HG03139 (cell line): ENCODE data around the gene KRT4.
"Not testable (repeated sequence)": the region's sequence is repeated elsewhere in the genome, so short reads cannot be mapped to it uniquely, and the experiment has no call there.

Experiments used
- ATAC-seq: cut with Tn5 transposase; IDR thresholded peaks from one replicate; pipeline ENCODE4 v1.9.1; 2021; ENCODE audit not compliant: unreplicated experiment

KRT4 gene

DNA sequence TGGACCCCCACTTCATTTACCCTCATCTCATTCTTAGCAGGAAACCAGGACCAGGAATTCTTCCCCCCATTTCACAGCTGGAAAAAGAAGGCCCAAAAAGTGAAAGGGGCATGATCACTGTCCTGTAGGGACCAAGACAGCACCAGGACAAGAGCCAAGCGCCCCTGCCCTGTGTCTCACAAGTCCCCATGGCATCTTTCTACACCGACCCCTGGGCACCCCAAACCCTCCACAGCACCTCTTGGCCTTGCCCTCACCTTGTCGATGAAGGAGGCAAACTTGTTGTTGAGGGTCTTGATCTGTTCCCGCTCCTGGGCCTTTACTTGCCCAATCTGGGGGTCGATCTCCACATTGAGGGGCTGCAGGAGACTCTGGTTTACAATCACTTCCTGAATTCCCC lies 37.5 kb downstream of the KRT4 start:
- ATAC-seq: no peak

- no peak for ATAC-seq
Observed at GRCh38 chr12:52774629-52775250, 39.2 kb downstream of the KRT4 start.

DNA sequence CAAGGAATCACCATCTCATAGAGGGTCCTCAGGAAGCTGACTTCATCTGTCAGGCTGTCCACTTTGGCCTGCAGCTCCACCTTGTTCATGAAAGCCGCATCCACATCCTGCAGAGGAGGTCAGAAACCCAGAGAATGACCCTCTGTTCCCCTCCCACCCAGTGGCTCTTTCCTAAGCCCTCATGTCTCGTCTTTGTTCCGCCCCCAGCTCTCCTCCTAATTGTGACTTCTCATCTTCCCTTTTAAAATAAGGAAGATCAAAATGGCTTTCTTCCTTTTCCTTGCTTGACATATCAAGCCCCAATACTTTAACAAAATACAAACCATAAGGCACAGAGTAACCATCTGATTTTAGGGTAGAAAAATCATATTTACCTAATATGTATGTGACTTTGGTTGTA lies 41.1 kb downstream of the KRT4 start:
- ATAC-seq: no peak

DNA sequence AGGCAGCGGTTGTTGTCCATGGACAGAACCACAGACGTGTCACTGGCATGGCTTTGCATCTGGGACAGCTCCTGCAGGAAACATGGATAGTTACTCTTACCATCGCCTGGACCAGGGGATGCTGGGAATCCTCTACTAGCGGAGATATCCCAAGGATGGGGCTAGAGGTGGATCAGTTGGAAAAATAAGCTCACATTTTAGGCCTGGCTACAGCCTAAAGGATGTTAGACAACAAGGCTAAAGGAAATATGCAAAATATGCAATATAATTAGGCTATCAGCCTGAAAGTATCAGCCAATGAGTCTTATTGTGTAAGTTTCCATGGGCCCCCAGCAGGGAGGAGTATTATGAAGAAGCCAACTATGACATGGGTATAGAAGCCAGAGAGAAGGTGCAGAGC lies 41.7 kb downstream of the KRT4 start:
- no peak for ATAC-seq

GRCh38 chr12:52771505-52771904 lies 42.4 kb downstream of the KRT4 start:
- no peak for ATAC-seq

DNA sequence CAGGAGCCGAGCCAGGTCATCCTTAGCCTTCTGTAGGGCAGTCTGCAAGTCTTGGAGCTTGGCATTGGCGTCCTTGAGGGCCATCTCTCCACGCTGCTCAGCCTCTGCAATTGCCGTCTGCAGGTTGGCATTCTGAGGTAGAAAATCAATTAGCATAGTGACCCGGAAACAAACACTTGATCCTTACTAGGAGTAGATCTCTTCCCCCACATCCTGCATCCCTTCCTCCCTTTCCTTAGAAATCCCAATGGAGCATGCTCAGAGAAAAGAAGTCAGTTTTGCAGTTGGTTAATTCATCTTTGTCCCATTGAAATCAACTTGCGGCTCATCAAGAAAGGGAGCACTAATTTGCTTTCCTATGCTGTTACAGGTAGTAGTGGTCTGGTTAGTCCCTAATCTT lies 42.8 kb downstream of the KRT4 start:
- no peak for ATAC-seq

- no peak for ATAC-seq
Observed at GRCh38 chr12:52769946-52770345, 44.0 kb downstream of the KRT4 start.

DNA sequence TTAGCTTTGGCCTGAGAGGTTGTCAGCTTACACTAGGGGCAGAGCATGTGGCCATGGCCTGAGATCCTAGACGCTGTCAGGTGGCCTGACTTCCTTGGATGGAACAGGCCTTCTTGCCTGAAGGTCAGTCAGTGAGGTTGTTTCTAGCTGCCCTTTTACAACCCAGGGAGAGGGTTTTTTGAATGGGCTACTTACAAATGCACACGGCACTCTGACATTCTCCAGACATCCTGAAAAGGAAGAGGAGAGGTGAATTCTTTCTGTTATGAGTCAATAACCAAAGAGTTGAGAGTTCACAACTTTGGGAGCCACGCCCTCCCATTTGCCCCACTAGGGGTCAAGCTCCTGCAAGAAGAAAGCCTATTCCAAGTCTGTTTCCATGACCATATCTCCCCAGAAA lies 44.6 kb downstream of the KRT4 start:
- no peak for ATAC-seq

DNA sequence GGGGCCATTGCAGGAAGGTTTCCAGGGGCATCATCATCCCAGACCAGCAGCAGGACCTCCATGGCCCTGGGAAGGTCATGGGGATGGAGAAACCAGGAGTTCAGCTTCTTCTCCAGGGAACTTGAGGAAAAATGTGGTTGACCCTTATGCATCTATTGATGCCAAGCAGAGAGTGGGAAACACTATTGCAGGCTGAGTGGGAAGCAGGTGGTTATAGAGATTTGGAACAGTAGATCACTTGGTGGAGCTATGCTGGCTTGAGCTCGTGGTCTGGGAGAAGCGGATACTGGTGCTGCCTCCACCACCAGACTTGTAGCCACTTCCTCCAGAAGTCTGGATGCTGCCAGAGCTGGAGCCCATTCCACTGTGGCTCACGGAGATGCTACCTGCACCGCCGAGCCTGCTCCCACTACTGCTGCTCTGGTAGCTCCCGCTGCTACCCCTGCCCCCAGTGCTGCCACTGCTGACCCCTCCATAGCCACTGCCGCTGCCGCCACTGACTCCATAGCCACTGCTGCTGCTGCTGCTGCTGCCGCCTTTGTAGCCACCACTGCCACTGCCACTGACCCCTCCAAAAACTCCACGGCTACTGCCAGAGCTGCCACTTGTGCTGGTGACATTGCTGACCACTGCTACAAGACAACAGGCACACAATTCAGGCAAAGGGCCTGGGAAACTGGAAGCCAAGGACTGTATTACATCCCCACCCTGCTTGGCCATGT lies 45.3 kb downstream of the KRT4 start:
- no peak for ATAC-seq

DNA sequence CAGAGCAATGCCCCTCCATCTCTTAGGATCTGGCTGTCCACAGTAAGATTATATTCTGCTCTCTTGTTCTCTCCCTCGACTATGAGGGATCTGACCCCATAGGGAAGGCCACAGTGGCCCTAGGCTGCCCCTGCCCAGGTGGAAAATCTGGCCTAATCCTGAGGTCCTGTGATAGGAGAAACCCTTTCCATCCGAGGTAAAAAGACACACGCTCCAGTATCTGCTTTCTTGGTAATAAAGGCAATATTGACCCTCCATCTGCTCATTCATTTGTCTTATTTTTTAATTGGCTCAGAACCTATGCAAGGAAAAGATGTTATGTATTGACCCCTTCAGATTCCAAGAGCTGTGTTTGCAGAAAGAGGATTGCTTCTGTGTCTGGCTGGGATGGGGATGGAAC lies 46.5 kb downstream of the KRT4 start:
- no peak for ATAC-seq

- ATAC-seq: no peak
Observed at GRCh38 chr12:52767020-52767379, 46.9 kb downstream of the KRT4 start.

DNA sequence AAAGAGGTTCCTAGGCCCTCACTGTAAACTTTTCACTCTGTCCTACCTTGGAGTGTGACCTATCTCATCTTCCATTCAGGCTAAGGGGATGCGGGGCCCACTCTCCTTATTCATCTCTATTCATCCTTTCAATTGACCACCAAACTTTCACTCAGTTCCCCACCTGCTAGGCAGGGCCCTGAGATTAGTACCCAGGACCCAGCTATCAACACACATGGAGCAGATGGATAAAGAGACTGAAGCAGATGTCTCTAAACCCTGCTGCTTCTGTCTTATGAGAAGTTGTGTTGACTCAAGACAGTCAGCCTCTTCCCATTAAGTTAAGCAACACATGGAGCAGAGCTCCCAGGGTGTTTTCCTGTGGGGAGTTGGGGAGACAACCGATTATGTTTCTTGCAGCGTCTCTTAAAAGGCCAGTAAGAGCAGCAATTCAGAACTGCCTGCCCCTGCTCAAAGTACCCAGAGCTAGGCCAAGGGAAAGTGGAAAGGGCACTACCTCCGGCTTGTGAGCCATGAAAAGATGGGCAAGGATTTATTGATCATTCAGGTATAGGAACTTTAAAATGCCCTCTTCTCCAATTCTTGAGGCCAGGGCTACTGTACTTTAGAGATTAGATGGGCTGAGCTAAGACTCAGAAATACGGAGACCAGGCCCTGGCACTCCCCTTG lies 47.4 kb downstream of the KRT4 start:
- ATAC-seq: no peak

- no peak for ATAC-seq
Observed at GRCh38 chr12:52765702-52766101, 48.2 kb downstream of the KRT4 start.

GRCh38 chr12:52763991-52764390 lies 49.9 kb downstream of the KRT4 start:
- no peak for ATAC-seq

GRCh38 chr12:52763036-52763659 lies 50.8 kb downstream of the KRT4 start:
- ATAC-seq: no peak

GRCh38 chr12:52761802-52762201 lies 52.1 kb downstream of the KRT4 start:
- no peak for ATAC-seq

- ATAC-seq: not testable (repeated sequence)
Observed at GRCh38 chr12:52761218-52761617, 52.7 kb downstream of the KRT4 start.

GRCh38 chr12:52760623-52761022 lies 53.3 kb downstream of the KRT4 start:
- ATAC-seq: no peak

DNA sequence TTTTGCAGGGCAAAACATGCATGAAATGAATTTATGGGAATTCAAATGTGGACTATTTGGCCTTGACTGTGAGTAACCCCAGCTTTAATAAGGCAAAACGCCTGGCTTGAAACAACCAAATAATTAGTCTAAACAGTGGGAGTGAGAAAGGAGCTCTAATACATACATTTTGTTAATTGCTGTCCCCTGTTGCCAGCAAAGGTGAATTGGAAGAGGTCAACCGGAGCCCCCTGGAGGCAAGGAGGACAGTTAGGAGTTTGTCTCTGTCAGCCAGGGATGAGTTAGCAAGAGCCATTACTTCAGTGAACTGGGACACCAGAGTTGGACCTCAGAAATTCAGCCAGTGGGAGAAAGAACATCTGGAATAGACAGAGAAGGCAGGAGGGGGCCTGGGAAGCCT lies 54.2 kb downstream of the KRT4 start:
- ATAC-seq: no peak

- ATAC-seq: no peak
Observed at GRCh38 chr12:52759218-52759617, 54.7 kb downstream of the KRT4 start.

GRCh38 chr12:52757449-52758176 lies 56.3 kb downstream of the KRT4 start:
- ATAC-seq: no peak
